DOHH2 (cell line): ENCODE results near the gene DOLK.

Experiments used
- CTCF ChIP-seq: fragments of 200-600 bp; sonication (generic); IDR thresholded peaks from one replicate; pipeline ENCODE4 v1.5.1; 2014; ENCODE audit warnings: antibody characterized with exemption, mild to moderate bottlenecking, low read depth, low read length; ENCODE audit not compliant: poor library complexity, severe bottlenecking
- EZH2phosphoT487 ChIP-seq: fragments of 200-600 bp; sonication (generic); IDR thresholded peaks from 2 replicates; pipeline ENCODE4 v1.6.1; 2017; ENCODE audit warnings: borderline replicate concordance, mild to moderate bottlenecking, antibody characterized with exemption, low read length, moderate library complexity, mixed read lengths

GRCh38 chr9:128946571-128947276 is 679 bp downstream of the DOLK start:
- no peak for TF ChIP-seq CTCF
- TF ChIP-seq EZH2phosphoT487: no peak
